IMR-90 (cell line): ENCODE data around the gene TTLL11. TPM values are rescaled to one million over a fixed set of nuclear protein-coding genes. Genes with fewer than 3 reads are reported as not detected.

Experiments used
- ATAC-seq: fragments of 200-7000 bp; cut with Tn5 transposase; 2 replicates; pipeline ENCODE4 v1.9.1; 2020; ENCODE audit warnings: low read depth, mild to moderate bottlenecking, moderate library complexity
- BruUV-seq: library from RNA; stranded (reverse); fragments of 400-500 nt; replicated peaks from 2 replicates; lab custom pipeline; 2021; lab: Mats Ljungman, UMichigan
- CTCF ChIA-PET: fragments of 300-600 bp; formaldehyde crosslinking; extraction: SDS; loops from one replicate; lab custom pipeline; 2021; ENCODE audit warnings: antibody characterized with exemption; lab: Yijun Ruan, JAX
- POLR2A ChIA-PET: fragments of 300-600 bp; sonication (Branson Sonifier 250); formaldehyde crosslinking; loops from one replicate; lab custom pipeline; 2022; ENCODE audit warnings: antibody characterized with exemption; ENCODE audit not compliant: unreplicated experiment; lab: Charles Lee
- DNase-seq: peaks from one replicate; pipeline ENCODE4 v3.0.0; 2013
- H2AFZ ChIP-seq: replicated peaks from 2 replicates; pipeline ENCODE3; 2013; ENCODE audit warnings: low read length, mild to moderate bottlenecking; ENCODE audit not compliant: poor library complexity
- H2AK5ac ChIP-seq: 2 replicates; pipeline ENCODE4 v1.6.1; 2013; ENCODE audit warnings: low read depth, low read length, inconsistent platforms
- H2AK9ac ChIP-seq: replicated peaks from 2 replicates; pipeline ENCODE3; 2013; ENCODE audit warnings: mild to moderate bottlenecking, low read depth, low read length, moderate library complexity; ENCODE audit not compliant: poor library complexity
- H2BK120ac ChIP-seq: 2 replicates; pipeline ENCODE4 v1.6.1; 2013; ENCODE audit warnings: low read depth, low read length, inconsistent platforms
- H2BK15ac ChIP-seq: 3 replicates; pipeline ENCODE4 v1.6.1; 2013; ENCODE audit warnings: low read depth, low read length, inconsistent platforms
- H2BK20ac ChIP-seq: 2 replicates; pipeline ENCODE4 v1.6.1; 2013; ENCODE audit warnings: low read depth, mild to moderate bottlenecking, inconsistent platforms, low read length, moderate library complexity
- H2BK5ac ChIP-seq: 2 replicates; pipeline ENCODE4 v1.6.1; 2013; ENCODE audit warnings: mild to moderate bottlenecking, low read depth, low read length, inconsistent platforms; ENCODE audit not compliant: poor library complexity, severe bottlenecking
- H3K14ac ChIP-seq: replicated peaks from 2 replicates; pipeline ENCODE4 v1.6.1; 2013; ENCODE audit warnings: low read depth, low read length, inconsistent platforms
- H3K18ac ChIP-seq: 2 replicates; pipeline ENCODE4 v1.6.1; 2013; ENCODE audit warnings: low read depth, low read length, control low read depth
- H3K23ac ChIP-seq: 2 replicates; pipeline ENCODE4 v1.6.1; 2013; ENCODE audit warnings: low read depth, low read length, inconsistent platforms
- H3K27ac ChIP-seq: 2 replicates; pipeline ENCODE4 v1.5.1; 2013; ENCODE audit warnings: mild to moderate bottlenecking, control low read depth, low read length; ENCODE audit not compliant: insufficient read depth
- H3K27me3 ChIP-seq: 2 replicates; pipeline ENCODE4 v1.6.1; 2013; ENCODE audit warnings: low read length; ENCODE audit not compliant: control insufficient read depth, insufficient read depth
- H3K36me3 ChIP-seq: 2 replicates; pipeline ENCODE4 v1.6.1; 2013; ENCODE audit warnings: low read length, mixed read lengths; ENCODE audit not compliant: control insufficient read depth, insufficient read depth
- H3K4ac ChIP-seq: 2 replicates; pipeline ENCODE4 v1.6.1; 2013; ENCODE audit warnings: low read depth, low read length, inconsistent platforms
- H3K4me1 ChIP-seq: 2 replicates; pipeline ENCODE4 v1.6.1; 2013; ENCODE audit warnings: low read length, mixed read lengths; ENCODE audit not compliant: control insufficient read depth, insufficient read depth
- H3K4me2 ChIP-seq: 2 replicates; pipeline ENCODE4 v1.6.1; 2013; ENCODE audit warnings: low read depth, mild to moderate bottlenecking, control low read depth, low read length, moderate library complexity
- H3K4me3 ChIP-seq: 2 replicates; pipeline ENCODE4 v1.5.1; 2013; ENCODE audit warnings: low read depth, mild to moderate bottlenecking, control low read depth, low read length, moderate library complexity; ENCODE audit not compliant: insufficient read depth
- H3K56ac ChIP-seq: 2 replicates; pipeline ENCODE4 v1.6.1; 2013; ENCODE audit warnings: low read length, inconsistent platforms; ENCODE audit not compliant: insufficient read depth; ENCODE audit errors: extremely low read depth
- H3K79me1 ChIP-seq, 2 experiments: 2 replicates each; pipeline ENCODE4 v1.6.1; 2013; ENCODE audit warnings: low read length in 2 of 2, inconsistent platforms in 1 of 2, low read depth in 1 of 2
- H3K9ac ChIP-seq: 2 replicates; pipeline ENCODE4 v1.6.1; 2013; ENCODE audit warnings: low read depth, low read length, control low read depth
- H3K9me1 ChIP-seq: 2 replicates; pipeline ENCODE4 v1.6.1; 2013; ENCODE audit warnings: low read length, inconsistent platforms; ENCODE audit not compliant: insufficient read depth
- H3K9me3 ChIP-seq: 2 replicates; pipeline ENCODE4 v1.6.1; 2013; ENCODE audit warnings: low read length; ENCODE audit not compliant: control insufficient read depth, insufficient read depth
- H4K20me1 ChIP-seq: 2 replicates; pipeline ENCODE4 v1.6.1; 2013; ENCODE audit warnings: low read length, inconsistent platforms; ENCODE audit not compliant: insufficient read depth
- H4K5ac ChIP-seq: 2 replicates; pipeline ENCODE4 v1.6.1; 2013; ENCODE audit warnings: mild to moderate bottlenecking, low read depth, low read length, control low read depth
- H4K8ac ChIP-seq, 2 experiments: 2 replicates each; pipeline ENCODE4 v1.6.1; 2013; ENCODE audit warnings: low read depth in 2 of 2, low read length in 2 of 2, control low read depth in 1 of 2, inconsistent platforms in 1 of 2
- H4K91ac ChIP-seq: 2 replicates; pipeline ENCODE4 v1.6.1; 2013; ENCODE audit warnings: low read depth, low read length, inconsistent platforms; ENCODE audit not compliant: insufficient read depth
- BHLHE40 ChIP-seq: fragments of 150-350 bp; IDR thresholded peaks from 2 replicates; pipeline ENCODE4 v1.6.1; 2016; ENCODE audit warnings: mild to moderate bottlenecking, low read depth, low read length
- CEBPB ChIP-seq: IDR thresholded peaks from 2 replicates; pipeline ENCODE4 v1.6.1; 2012; ENCODE audit warnings: low read depth, low read length, improper control_type of control experiment
- CHD1 ChIP-seq: IDR thresholded peaks from 2 replicates; pipeline ENCODE4 v1.6.1; 2012; ENCODE audit warnings: low read depth, low read length, improper control_type of control experiment
- FOS ChIP-seq: fragments of 150-350 bp; IDR thresholded peaks from 2 replicates; pipeline ENCODE4 v1.6.1; 2016; ENCODE audit warnings: low read depth, low read length
- MAFK ChIP-seq: IDR thresholded peaks from 2 replicates; pipeline ENCODE4 v1.6.1; 2012; ENCODE audit warnings: low read depth, low read length, improper control_type of control experiment
- MAZ ChIP-seq: IDR thresholded peaks from 2 replicates; pipeline ENCODE4 v1.6.1; 2012; ENCODE audit warnings: low read depth, mild to moderate bottlenecking, low read length, improper control_type of control experiment, moderate library complexity, borderline replicate concordance
- MXI1 ChIP-seq: IDR thresholded peaks from 2 replicates; pipeline ENCODE4 v1.6.1; 2012; ENCODE audit warnings: low read depth, mild to moderate bottlenecking, low read length, moderate library complexity, borderline replicate concordance
- NFE2L2 ChIP-seq: fragments of 150-350 bp; IDR thresholded peaks from 2 replicates; pipeline ENCODE4 v1.6.1; 2016; ENCODE audit warnings: low read depth, mild to moderate bottlenecking, low read length
- POLR2A ChIP-seq: IDR thresholded peaks from 2 replicates; pipeline ENCODE4 v1.6.1; 2012; ENCODE audit warnings: mild to moderate bottlenecking, low read depth, low read length
- RAD21 ChIP-seq: IDR thresholded peaks from 2 replicates; pipeline ENCODE4 v1.6.1; 2012; ENCODE audit warnings: low read length, improper control_type of control experiment
- RCOR1 ChIP-seq: IDR thresholded peaks from 2 replicates; pipeline ENCODE4 v1.6.1; 2012; ENCODE audit warnings: mild to moderate bottlenecking, low read length, improper control_type of control experiment; ENCODE audit not compliant: insufficient replicate concordance
- RFX5 ChIP-seq: IDR thresholded peaks from 2 replicates; pipeline ENCODE4 v1.8.0; 2012; ENCODE audit warnings: low read depth, mild to moderate bottlenecking, low read length, moderate library complexity
- SMC3 ChIP-seq: fragments of 150-350 bp; IDR thresholded peaks from 2 replicates; pipeline ENCODE4 v1.6.1; 2016; ENCODE audit warnings: low read depth, mild to moderate bottlenecking, antibody characterized with exemption, low read length, moderate library complexity
- WGBS, 2 experiments: methylation state at CpG; one replicate each; pipeline versions ENCODE4 v1.1.5 to v1.1.7; 2013; ENCODE audit warnings: missing lambda C conversion rate in 2 of 2; ENCODE audit not compliant: insufficient read length in 1 of 2; ENCODE audit errors: extremely low coverage in 2 of 2; 5-methylcytosine and 5-hydroxymethylcytosine counted together
- dilution Hi-C: fragments of 300-500 bp; cut with HindIII; formaldehyde crosslinking; loops from one replicate; pipeline ENCODE4 v1.14.3; 2018; ENCODE audit warnings: low sequenced_read_pairs; ENCODE audit not compliant: unreplicated experiment
- in situ Hi-C: fragments of 300-500 bp; cut with MboI; formaldehyde crosslinking; loops from 3 replicates; pipeline ENCODE4 v1.14.3; 2019; ENCODE audit warnings: low sequenced_read_pairs, inconsistent platforms, mixed read lengths
- intact Hi-C: fragments of 100-400 bp; cut with micrococcal nuclease; formaldehyde crosslinking; loops from 2 replicates; pipeline ENCODE4 v1.10.0; 2022
- polyA plus RNA-seq, 3 experiments: library from polyadenylated mRNA; depleted of rRNA; stranded (reverse); fragments of >200 nt; gene quantifications; 2 replicates each; pipeline ENCODE4 v1.2.3, GENCODE V29; 2012; ENCODE audit warnings: low replicate concordance in 1 of 3
- total RNA-seq: library from RNA; depleted of rRNA; stranded (reverse); fragments of >200 nt; gene quantifications from 2 replicates; pipeline ENCODE4 v1.2.3, GENCODE V29; 2012
- TF ChIP-seq, protein P1 (sequence below): conservative IDR thresholded peaks from 2 replicates; pipeline ENCODE4 v1.5.1; 2012; ENCODE audit warnings: mild to moderate bottlenecking, low read depth, low read length, improper control_type of control experiment
- TF ChIP-seq, protein P2 (sequence below): fragments of 150-350 bp; IDR thresholded peaks from 2 replicates; pipeline ENCODE4 v1.6.1; 2017; ENCODE audit warnings: mild to moderate bottlenecking, antibody characterized with exemption, low read length, low read depth
- TF ChIP-seq, protein P3 (sequence below): fragments of 150-350 bp; IDR thresholded peaks from 2 replicates; pipeline ENCODE4 v1.6.1; 2016; ENCODE audit warnings: low read depth, mild to moderate bottlenecking, low read length, moderate library complexity, borderline replicate concordance

Gene TTLL11
- total and polyA plus RNA-seq, 2 of the 4 experiments (the other 2 are of a cell fraction) = 2.0 to 4.6 TPM

DNA sequence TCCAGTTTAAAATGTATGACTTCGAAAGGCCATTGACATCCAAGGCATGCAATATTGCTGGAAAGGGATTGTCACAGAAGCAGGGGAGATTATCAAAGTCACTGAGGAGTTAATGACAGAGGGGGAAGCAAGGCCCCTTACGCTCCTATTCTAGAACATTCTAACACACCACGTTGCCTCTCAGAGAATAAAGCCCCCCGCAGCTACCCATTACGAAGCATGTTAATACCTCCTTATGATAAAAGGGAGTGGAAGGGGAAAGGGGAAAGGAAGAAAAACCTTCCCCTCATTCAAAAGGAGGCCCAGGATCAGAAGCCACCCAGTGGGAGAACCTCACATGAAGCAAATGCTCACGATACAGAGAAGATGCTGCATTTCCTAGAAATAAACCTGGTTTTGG lies 228.0 kb downstream of the TTLL11 start:
- no peak overlapping the region for H3K4me2 ChIP-seq
- no peak overlapping the region for H2BK5ac ChIP-seq
- no peaks in the 10 kb centered on the region; the same call in 1 of the 2 replicates for H3K27me3 ChIP-seq
- H3K4ac ChIP-seq = no peak overlapping the region
- no peak overlapping the region for H2AK9ac ChIP-seq
- no peak overlapping the region for H2BK20ac ChIP-seq
- ChIA-PET CTCF (interaction anchor here (1.3 kb wide), 1 partner anchor 10 kb away, joined by 4 read pairs; no protein-coding TSS in a partner anchor), POLR2A (no interaction called here)
- H3K18ac ChIP-seq = no peak overlapping the region
- dilution Hi-C loops = no loop called here
- no peak for ATAC-seq
- no peak overlapping the region for H4K91ac ChIP-seq
- WGBS, 2 experiments = 100% methylated on average over 1 of the region's 6 CpGs; no CpG with 5 or more reads in 1 of the 2 experiments
- H2BK120ac ChIP-seq = no peak overlapping the region
- H3K27ac ChIP-seq = no peak overlapping the region
- no peak overlapping the region for H3K9ac ChIP-seq
- intact Hi-C loops = no loop called here
- no peak overlapping the region for H3K56ac ChIP-seq
- no peaks in the 10 kb centered on the region for H3K79me1 ChIP-seq
- no peaks in the 10 kb centered on the region for H3K9me3 ChIP-seq
- H3K9me1 ChIP-seq = 0 out of 2 replicates have a peak, but pooled peaks cover 9% of the 10 kb centered on the region
- H3K4me3 ChIP-seq = no peak overlapping the region
- TF ChIP-seq SMC3 = no peak
- TF ChIP-seq, protein P1, sequence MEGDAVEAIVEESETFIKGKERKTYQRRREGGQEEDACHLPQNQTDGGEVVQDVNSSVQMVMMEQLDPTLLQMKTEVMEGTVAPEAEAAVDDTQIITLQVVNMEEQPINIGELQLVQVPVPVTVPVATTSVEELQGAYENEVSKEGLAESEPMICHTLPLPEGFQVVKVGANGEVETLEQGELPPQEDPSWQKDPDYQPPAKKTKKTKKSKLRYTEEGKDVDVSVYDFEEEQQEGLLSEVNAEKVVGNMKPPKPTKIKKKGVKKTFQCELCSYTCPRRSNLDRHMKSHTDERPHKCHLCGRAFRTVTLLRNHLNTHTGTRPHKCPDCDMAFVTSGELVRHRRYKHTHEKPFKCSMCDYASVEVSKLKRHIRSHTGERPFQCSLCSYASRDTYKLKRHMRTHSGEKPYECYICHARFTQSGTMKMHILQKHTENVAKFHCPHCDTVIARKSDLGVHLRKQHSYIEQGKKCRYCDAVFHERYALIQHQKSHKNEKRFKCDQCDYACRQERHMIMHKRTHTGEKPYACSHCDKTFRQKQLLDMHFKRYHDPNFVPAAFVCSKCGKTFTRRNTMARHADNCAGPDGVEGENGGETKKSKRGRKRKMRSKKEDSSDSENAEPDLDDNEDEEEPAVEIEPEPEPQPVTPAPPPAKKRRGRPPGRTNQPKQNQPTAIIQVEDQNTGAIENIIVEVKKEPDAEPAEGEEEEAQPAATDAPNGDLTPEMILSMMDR = no peak
- no peak for TF ChIP-seq MXI1
- TF ChIP-seq MAZ = no peak
- TF ChIP-seq RAD21 = no peak
- no peak for TF ChIP-seq RFX5
- no peak for TF ChIP-seq MAFK
- TF ChIP-seq, protein P2, sequence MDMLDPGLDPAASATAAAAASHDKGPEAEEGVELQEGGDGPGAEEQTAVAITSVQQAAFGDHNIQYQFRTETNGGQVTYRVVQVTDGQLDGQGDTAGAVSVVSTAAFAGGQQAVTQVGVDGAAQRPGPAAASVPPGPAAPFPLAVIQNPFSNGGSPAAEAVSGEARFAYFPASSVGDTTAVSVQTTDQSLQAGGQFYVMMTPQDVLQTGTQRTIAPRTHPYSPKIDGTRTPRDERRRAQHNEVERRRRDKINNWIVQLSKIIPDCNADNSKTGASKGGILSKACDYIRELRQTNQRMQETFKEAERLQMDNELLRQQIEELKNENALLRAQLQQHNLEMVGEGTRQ = no peak
- no peak for TF ChIP-seq NFE2L2
- TF ChIP-seq, protein P3, sequence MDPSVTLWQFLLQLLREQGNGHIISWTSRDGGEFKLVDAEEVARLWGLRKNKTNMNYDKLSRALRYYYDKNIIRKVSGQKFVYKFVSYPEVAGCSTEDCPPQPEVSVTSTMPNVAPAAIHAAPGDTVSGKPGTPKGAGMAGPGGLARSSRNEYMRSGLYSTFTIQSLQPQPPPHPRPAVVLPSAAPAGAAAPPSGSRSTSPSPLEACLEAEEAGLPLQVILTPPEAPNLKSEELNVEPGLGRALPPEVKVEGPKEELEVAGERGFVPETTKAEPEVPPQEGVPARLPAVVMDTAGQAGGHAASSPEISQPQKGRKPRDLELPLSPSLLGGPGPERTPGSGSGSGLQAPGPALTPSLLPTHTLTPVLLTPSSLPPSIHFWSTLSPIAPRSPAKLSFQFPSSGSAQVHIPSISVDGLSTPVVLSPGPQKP = no peak
- no peak for TF ChIP-seq CEBPB
- TF ChIP-seq FOS = no peak
- TF ChIP-seq RCOR1 = no peak
- TF ChIP-seq BHLHE40 = no peak
- TF ChIP-seq POLR2A = no peak
- TF ChIP-seq CHD1 = no peak
- H3K4me1 ChIP-seq = peaks cover 9% of the 10 kb centered on the region
- no peak for DNase-seq
- H2BK15ac ChIP-seq = no peak overlapping the region
- no TSS peak for BruUV-seq
- no peak overlapping the region for H4K5ac ChIP-seq
- in situ Hi-C loops = no loop called here
- no peak overlapping the region for H4K8ac ChIP-seq
- H3K14ac ChIP-seq = no peak overlapping the region
- H2AK5ac ChIP-seq = no peak overlapping the region
- no peak overlapping the region for H2AFZ ChIP-seq
- no peak overlapping the region for H3K23ac ChIP-seq
- H3K36me3 ChIP-seq = no peaks in the 10 kb centered on the region
- H4K20me1 ChIP-seq = no peaks in the 10 kb centered on the region
